IMR-90 (cell line): Measurements from ENCODE around the gene DMRTC2. TPM values are rescaled to one million over a fixed set of nuclear protein-coding genes. Genes with fewer than 3 reads are reported as not detected.

ENCODE experiments used
- ATAC-seq: fragments of 200-7000 bp; cut with Tn5 transposase; 2 replicates; pipeline ENCODE4 v1.9.1; 2020; ENCODE audit warnings: low read depth, mild to moderate bottlenecking, moderate library complexity
- BruUV-seq: library from RNA; stranded (reverse); fragments of 400-500 nt; replicated peaks from 2 replicates; lab custom pipeline; 2021; lab: Mats Ljungman, UMichigan
- CTCF ChIA-PET: fragments of 300-600 bp; formaldehyde crosslinking; extraction: SDS; loops from one replicate; lab custom pipeline; 2021; ENCODE audit warnings: antibody characterized with exemption; lab: Yijun Ruan, JAX
- POLR2A ChIA-PET: fragments of 300-600 bp; sonication (Branson Sonifier 250); formaldehyde crosslinking; loops from one replicate; lab custom pipeline; 2022; ENCODE audit warnings: antibody characterized with exemption; ENCODE audit not compliant: unreplicated experiment; lab: Charles Lee
- DNase-seq: peaks from one replicate; pipeline ENCODE4 v3.0.0; 2013
- H2AFZ ChIP-seq: replicated peaks from 2 replicates; pipeline ENCODE3; 2013; ENCODE audit warnings: low read length, mild to moderate bottlenecking; ENCODE audit not compliant: poor library complexity
- H2AK5ac ChIP-seq: 2 replicates; pipeline ENCODE4 v1.6.1; 2013; ENCODE audit warnings: low read depth, low read length, inconsistent platforms
- H2AK9ac ChIP-seq: replicated peaks from 2 replicates; pipeline ENCODE3; 2013; ENCODE audit warnings: mild to moderate bottlenecking, low read depth, low read length, moderate library complexity; ENCODE audit not compliant: poor library complexity
- H2BK120ac ChIP-seq: 2 replicates; pipeline ENCODE4 v1.6.1; 2013; ENCODE audit warnings: low read depth, low read length, inconsistent platforms
- H2BK15ac ChIP-seq: 3 replicates; pipeline ENCODE4 v1.6.1; 2013; ENCODE audit warnings: low read depth, low read length, inconsistent platforms
- H2BK20ac ChIP-seq: 2 replicates; pipeline ENCODE4 v1.6.1; 2013; ENCODE audit warnings: low read depth, mild to moderate bottlenecking, inconsistent platforms, low read length, moderate library complexity
- H2BK5ac ChIP-seq: 2 replicates; pipeline ENCODE4 v1.6.1; 2013; ENCODE audit warnings: mild to moderate bottlenecking, low read depth, low read length, inconsistent platforms; ENCODE audit not compliant: poor library complexity, severe bottlenecking
- H3K14ac ChIP-seq: replicated peaks from 2 replicates; pipeline ENCODE4 v1.6.1; 2013; ENCODE audit warnings: low read depth, low read length, inconsistent platforms
- H3K18ac ChIP-seq: 2 replicates; pipeline ENCODE4 v1.6.1; 2013; ENCODE audit warnings: low read depth, low read length, control low read depth
- H3K23ac ChIP-seq: 2 replicates; pipeline ENCODE4 v1.6.1; 2013; ENCODE audit warnings: low read depth, low read length, inconsistent platforms
- H3K27ac ChIP-seq: 2 replicates; pipeline ENCODE4 v1.5.1; 2013; ENCODE audit warnings: mild to moderate bottlenecking, control low read depth, low read length; ENCODE audit not compliant: insufficient read depth
- H3K27me3 ChIP-seq: 2 replicates; pipeline ENCODE4 v1.6.1; 2013; ENCODE audit warnings: low read length; ENCODE audit not compliant: control insufficient read depth, insufficient read depth
- H3K36me3 ChIP-seq: 2 replicates; pipeline ENCODE4 v1.6.1; 2013; ENCODE audit warnings: low read length, mixed read lengths; ENCODE audit not compliant: control insufficient read depth, insufficient read depth
- H3K4ac ChIP-seq: 2 replicates; pipeline ENCODE4 v1.6.1; 2013; ENCODE audit warnings: low read depth, low read length, inconsistent platforms
- H3K4me1 ChIP-seq: 2 replicates; pipeline ENCODE4 v1.6.1; 2013; ENCODE audit warnings: low read length, mixed read lengths; ENCODE audit not compliant: control insufficient read depth, insufficient read depth
- H3K4me2 ChIP-seq: 2 replicates; pipeline ENCODE4 v1.6.1; 2013; ENCODE audit warnings: low read depth, mild to moderate bottlenecking, control low read depth, low read length, moderate library complexity
- H3K4me3 ChIP-seq: 2 replicates; pipeline ENCODE4 v1.5.1; 2013; ENCODE audit warnings: low read depth, mild to moderate bottlenecking, control low read depth, low read length, moderate library complexity; ENCODE audit not compliant: insufficient read depth
- H3K56ac ChIP-seq: 2 replicates; pipeline ENCODE4 v1.6.1; 2013; ENCODE audit warnings: low read length, inconsistent platforms; ENCODE audit not compliant: insufficient read depth; ENCODE audit errors: extremely low read depth
- H3K79me1 ChIP-seq, 2 experiments: 2 replicates each; pipeline ENCODE4 v1.6.1; 2013; ENCODE audit warnings: low read length in 2 of 2, inconsistent platforms in 1 of 2, low read depth in 1 of 2
- H3K9ac ChIP-seq: 2 replicates; pipeline ENCODE4 v1.6.1; 2013; ENCODE audit warnings: low read depth, low read length, control low read depth
- H3K9me1 ChIP-seq: 2 replicates; pipeline ENCODE4 v1.6.1; 2013; ENCODE audit warnings: low read length, inconsistent platforms; ENCODE audit not compliant: insufficient read depth
- H3K9me3 ChIP-seq: 2 replicates; pipeline ENCODE4 v1.6.1; 2013; ENCODE audit warnings: low read length; ENCODE audit not compliant: control insufficient read depth, insufficient read depth
- H4K20me1 ChIP-seq: 2 replicates; pipeline ENCODE4 v1.6.1; 2013; ENCODE audit warnings: low read length, inconsistent platforms; ENCODE audit not compliant: insufficient read depth
- H4K5ac ChIP-seq: 2 replicates; pipeline ENCODE4 v1.6.1; 2013; ENCODE audit warnings: mild to moderate bottlenecking, low read depth, low read length, control low read depth
- H4K8ac ChIP-seq, 2 experiments: 2 replicates each; pipeline ENCODE4 v1.6.1; 2013; ENCODE audit warnings: low read depth in 2 of 2, low read length in 2 of 2, control low read depth in 1 of 2, inconsistent platforms in 1 of 2
- H4K91ac ChIP-seq: 2 replicates; pipeline ENCODE4 v1.6.1; 2013; ENCODE audit warnings: low read depth, low read length, inconsistent platforms; ENCODE audit not compliant: insufficient read depth
- BHLHE40 ChIP-seq: fragments of 150-350 bp; IDR thresholded peaks from 2 replicates; pipeline ENCODE4 v1.6.1; 2016; ENCODE audit warnings: mild to moderate bottlenecking, low read depth, low read length
- CEBPB ChIP-seq: IDR thresholded peaks from 2 replicates; pipeline ENCODE4 v1.6.1; 2012; ENCODE audit warnings: low read depth, low read length, improper control_type of control experiment
- FOS ChIP-seq: fragments of 150-350 bp; IDR thresholded peaks from 2 replicates; pipeline ENCODE4 v1.6.1; 2016; ENCODE audit warnings: low read depth, low read length
- MAZ ChIP-seq: IDR thresholded peaks from 2 replicates; pipeline ENCODE4 v1.6.1; 2012; ENCODE audit warnings: low read depth, mild to moderate bottlenecking, low read length, improper control_type of control experiment, moderate library complexity, borderline replicate concordance
- MXI1 ChIP-seq: IDR thresholded peaks from 2 replicates; pipeline ENCODE4 v1.6.1; 2012; ENCODE audit warnings: low read depth, mild to moderate bottlenecking, low read length, moderate library complexity, borderline replicate concordance
- POLR2A ChIP-seq: IDR thresholded peaks from 2 replicates; pipeline ENCODE4 v1.6.1; 2012; ENCODE audit warnings: mild to moderate bottlenecking, low read depth, low read length
- RAD21 ChIP-seq: IDR thresholded peaks from 2 replicates; pipeline ENCODE4 v1.6.1; 2012; ENCODE audit warnings: low read length, improper control_type of control experiment
- SMC3 ChIP-seq: fragments of 150-350 bp; IDR thresholded peaks from 2 replicates; pipeline ENCODE4 v1.6.1; 2016; ENCODE audit warnings: low read depth, mild to moderate bottlenecking, antibody characterized with exemption, low read length, moderate library complexity
- WGBS, 2 experiments: methylation state at CpG; one replicate each; pipeline versions ENCODE4 v1.1.5 to v1.1.7; 2013; ENCODE audit warnings: missing lambda C conversion rate in 2 of 2; ENCODE audit not compliant: insufficient read length in 1 of 2; ENCODE audit errors: extremely low coverage in 2 of 2; 5-methylcytosine and 5-hydroxymethylcytosine counted together
- dilution Hi-C: fragments of 300-500 bp; cut with HindIII; formaldehyde crosslinking; loops from one replicate; pipeline ENCODE4 v1.14.3; 2018; ENCODE audit warnings: low sequenced_read_pairs; ENCODE audit not compliant: unreplicated experiment
- in situ Hi-C: fragments of 300-500 bp; cut with MboI; formaldehyde crosslinking; loops from 3 replicates; pipeline ENCODE4 v1.14.3; 2019; ENCODE audit warnings: low sequenced_read_pairs, inconsistent platforms, mixed read lengths
- intact Hi-C: fragments of 100-400 bp; cut with micrococcal nuclease; formaldehyde crosslinking; loops from 2 replicates; pipeline ENCODE4 v1.10.0; 2022
- polyA plus RNA-seq, 3 experiments: library from polyadenylated mRNA; depleted of rRNA; stranded (reverse); fragments of >200 nt; gene quantifications; 2 replicates each; pipeline ENCODE4 v1.2.3, GENCODE V29; 2012; ENCODE audit warnings: low replicate concordance in 1 of 3
- total RNA-seq: library from RNA; depleted of rRNA; stranded (reverse); fragments of >200 nt; gene quantifications from 2 replicates; pipeline ENCODE4 v1.2.3, GENCODE V29; 2012

DMRTC2 gene
- total and polyA plus RNA-seq, 2 of the 4 experiments (the other 2 are of a cell fraction) = not detected

- H3K56ac ChIP-seq = no peak overlapping the region
- POLR2A ChIA-PET = no interaction called here
- no peak overlapping the region for H3K14ac ChIP-seq
- dilution Hi-C loops = no loop called here
- ATAC-seq = no peak
- H3K9me1 ChIP-seq = peaks cover 8% of the 10 kb centered on the region; the same call in 1 of the 2 replicates
- H2BK120ac ChIP-seq = no peak overlapping the region
- no peak overlapping the region for H2AK9ac ChIP-seq
- in situ Hi-C loops = no loop called here
- H4K8ac ChIP-seq = no peak overlapping the region
- H3K27me3 ChIP-seq = no peaks in the 10 kb centered on the region
- H3K18ac ChIP-seq = no peak overlapping the region
- CTCF ChIA-PET = no interaction called here
- H4K20me1 ChIP-seq = peaks cover 30% of the 10 kb centered on the region
- H3K9me3 ChIP-seq = no peaks in the 10 kb centered on the region
- no peak overlapping the region for H4K91ac ChIP-seq
- H2AK5ac ChIP-seq = no peak overlapping the region
- DNase-seq = no peak
- intact Hi-C loops = no loop called here
- H3K23ac ChIP-seq = no peak overlapping the region
- peaks cover 53% of the 10 kb centered on the region for H3K36me3 ChIP-seq
- H2AFZ ChIP-seq = no peak overlapping the region
- no peak overlapping the region for H3K4me3 ChIP-seq
- no CpG with 5 or more reads among the region's 4 CpGs for WGBS, 2 experiments
- peaks cover 5% of the 10 kb centered on the region; the same call in 1 of the 2 replicates for H3K4me1 ChIP-seq
- H2BK20ac ChIP-seq = no peak overlapping the region
- no peak overlapping the region for H3K9ac ChIP-seq
- H2BK15ac ChIP-seq = no peak overlapping the region
- H3K27ac ChIP-seq = no peak overlapping the region
- BruUV-seq = no TSS peak
- TF ChIP-seq RAD21 = no peak
- no peak for TF ChIP-seq POLR2A
- no peak for TF ChIP-seq SMC3
- no peak for TF ChIP-seq CEBPB
- no peak for TF ChIP-seq MXI1
- no peak for TF ChIP-seq FOS
- no peak for TF ChIP-seq MAZ
- TF ChIP-seq BHLHE40 = no peak
- no peak overlapping the region for H3K4ac ChIP-seq
- peaks cover 21 to 46% of the 10 kb centered on the region in 2 experiments for H3K79me1 ChIP-seq
- no peak overlapping the region for H2BK5ac ChIP-seq
- no peak overlapping the region for H3K4me2 ChIP-seq
- H4K5ac ChIP-seq = no peak overlapping the region
These were observed 46.1 kb downstream of the DMRTC2 start for GRCh38 chr19:41890936-41891335.
